ENCODE measurements around the gene SLC30A5.

GRCh38 chr5:69115526-69115925 lies 21.7 kb downstream of the SLC30A5 start:
- no peak for TF ChIP-seq POLR2A (IDR thresholded peaks at IDR 0.05)
- no peak for TF ChIP-seq CTCF (IDR thresholded peaks at IDR 0.05)

Data from adrenal gland (tissue), 5 donors.